Esophagus squamous epithelium (tissue), 4 donors: ENCODE results near the gene SOX6.

Experiments
- POLR2A ChIP-seq, 4 donors: fragments of 450-650 bp; IDR thresholded peaks; one replicate each; pipeline ENCODE4 v1.6.1; 2017; ENCODE audit warnings: antibody characterized with exemption in 4 of 4, mild to moderate bottlenecking in 4 of 4, moderate library complexity in 3 of 4
- TF ChIP-seq, protein P1 (sequence below), 6 experiments: fragments of 450-650 bp in 4 of 6; fragments of 200-600 bp in 2 of 6; sonication (generic) in 2 of 6; IDR thresholded peaks; one replicate each; pipeline ENCODE4 v1.5.1; 2016 to 2019; ENCODE audit warnings: antibody characterized with exemption in 6 of 6, mild to moderate bottlenecking in 4 of 6, moderate library complexity in 4 of 6

DNA sequence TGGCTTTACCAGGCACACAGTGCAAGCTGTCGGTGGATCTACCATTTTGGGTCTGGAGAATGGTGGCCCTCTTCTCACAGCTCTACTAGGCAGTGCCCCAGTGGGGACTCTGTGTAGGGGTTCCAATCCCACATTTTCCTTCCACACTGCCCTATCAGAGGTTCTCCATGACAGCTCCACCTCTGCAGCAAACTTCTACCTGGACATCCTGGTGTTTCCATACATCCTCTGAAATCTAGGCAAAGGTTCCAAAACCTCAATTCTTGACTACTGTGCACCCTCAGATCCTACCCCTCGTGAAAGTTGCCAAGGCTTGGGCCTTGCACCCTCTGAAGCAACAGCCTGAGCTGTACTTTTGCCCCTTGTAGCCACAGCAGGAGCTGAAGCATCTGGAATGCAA, 108.1 kb downstream of the SOX6 start:
- TF ChIP-seq POLR2A (IDR thresholded peaks at IDR 0.05), result no peak
- TF ChIP-seq, protein P1, sequence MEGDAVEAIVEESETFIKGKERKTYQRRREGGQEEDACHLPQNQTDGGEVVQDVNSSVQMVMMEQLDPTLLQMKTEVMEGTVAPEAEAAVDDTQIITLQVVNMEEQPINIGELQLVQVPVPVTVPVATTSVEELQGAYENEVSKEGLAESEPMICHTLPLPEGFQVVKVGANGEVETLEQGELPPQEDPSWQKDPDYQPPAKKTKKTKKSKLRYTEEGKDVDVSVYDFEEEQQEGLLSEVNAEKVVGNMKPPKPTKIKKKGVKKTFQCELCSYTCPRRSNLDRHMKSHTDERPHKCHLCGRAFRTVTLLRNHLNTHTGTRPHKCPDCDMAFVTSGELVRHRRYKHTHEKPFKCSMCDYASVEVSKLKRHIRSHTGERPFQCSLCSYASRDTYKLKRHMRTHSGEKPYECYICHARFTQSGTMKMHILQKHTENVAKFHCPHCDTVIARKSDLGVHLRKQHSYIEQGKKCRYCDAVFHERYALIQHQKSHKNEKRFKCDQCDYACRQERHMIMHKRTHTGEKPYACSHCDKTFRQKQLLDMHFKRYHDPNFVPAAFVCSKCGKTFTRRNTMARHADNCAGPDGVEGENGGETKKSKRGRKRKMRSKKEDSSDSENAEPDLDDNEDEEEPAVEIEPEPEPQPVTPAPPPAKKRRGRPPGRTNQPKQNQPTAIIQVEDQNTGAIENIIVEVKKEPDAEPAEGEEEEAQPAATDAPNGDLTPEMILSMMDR (IDR thresholded peaks at IDR 0.05), result no peak
